Keratinocyte (primary cell): Measurements from ENCODE around the gene ZC3H18. TPM values are rescaled to one million over a fixed set of nuclear protein-coding genes. Genes with fewer than 3 reads are reported as not detected.

Experiments
- DNase-seq: peaks from one replicate; pipeline ENCODE4 v3.0.0-alpha.2; 2011; ENCODE audit warnings: low read depth, missing footprints, low spot score
- FAIRE-seq: peaks from 2 replicates; lab custom pipeline; 2011; peaks lifted over from hg19 to GRCh38; lab: Jason Lieb, UNC
- H2AFZ ChIP-seq: 2 replicates; pipeline ENCODE4 v1.6.0; 2012; ENCODE audit warnings: low read length, control low read depth, inconsistent platforms; ENCODE audit not compliant: control insufficient read depth
- H3K27ac ChIP-seq: 2 replicates; pipeline ENCODE4 v1.5.1; 2011; ENCODE audit warnings: low read length; ENCODE audit not compliant: control insufficient read depth, insufficient read depth
- H3K27me3 ChIP-seq: 3 replicates; pipeline ENCODE4 v1.6.0; 2011; ENCODE audit warnings: low read length; ENCODE audit not compliant: control insufficient read depth, insufficient read depth; ENCODE audit errors: extremely low read depth
- H3K36me3 ChIP-seq, 2 experiments: 2 replicates in 1 of 2; 3 replicates in 1 of 2; pipeline ENCODE4 v1.5.1; 2011; ENCODE audit warnings: low read length in 2 of 2, mild to moderate bottlenecking in 1 of 2; ENCODE audit not compliant: control insufficient read depth in 2 of 2, insufficient read depth in 2 of 2; ENCODE audit errors: extremely low read depth in 1 of 2
- H3K4me1 ChIP-seq: 3 replicates; pipeline ENCODE4 v1.5.1; 2011; ENCODE audit warnings: low read length; ENCODE audit not compliant: control insufficient read depth, insufficient read depth; ENCODE audit errors: extremely low read depth
- H3K4me2 ChIP-seq: 3 replicates; pipeline ENCODE4 v1.6.0; 2011; ENCODE audit warnings: low read depth, low read length; ENCODE audit not compliant: control insufficient read depth, insufficient read depth; ENCODE audit errors: extremely low read depth
- H3K4me3 ChIP-seq, 3 experiments: fragments of 200-600 bp in 1 of 3; sonication (generic) in 1 of 3; 2 replicates in 2 of 3; 3 replicates in 1 of 3; pipeline ENCODE4 v1.5.1; 2011 to 2016; ENCODE audit warnings: low read length in 3 of 3, mild to moderate bottlenecking in 3 of 3, control low read depth in 2 of 3, inconsistent platforms in 1 of 3, low read depth in 1 of 3, mixed read lengths in 1 of 3, mixed run types in 1 of 3, moderate library complexity in 1 of 3; ENCODE audit not compliant: control insufficient read depth in 2 of 3, insufficient read depth in 2 of 3; ENCODE audit errors: extremely low read depth in 1 of 3
- H3K79me2 ChIP-seq: 2 replicates; pipeline ENCODE4 v1.6.0; 2012; ENCODE audit warnings: low read length; ENCODE audit not compliant: control insufficient read depth, insufficient read depth
- H3K9ac ChIP-seq: 3 replicates; pipeline ENCODE4 v1.6.0; 2011; ENCODE audit warnings: low read length; ENCODE audit not compliant: control insufficient read depth, insufficient read depth; ENCODE audit errors: extremely low read depth
- H3K9me1 ChIP-seq: 3 replicates; pipeline ENCODE4 v1.6.0; 2011; ENCODE audit warnings: low read length; ENCODE audit not compliant: control insufficient read depth, insufficient read depth; ENCODE audit errors: extremely low read depth
- H3K9me3 ChIP-seq: 2 replicates; pipeline ENCODE4 v1.5.1; 2012; ENCODE audit warnings: low read depth, low read length; ENCODE audit not compliant: control insufficient read depth
- H4K20me1 ChIP-seq: 3 replicates; pipeline ENCODE4 v1.6.0; 2011; ENCODE audit warnings: low read length; ENCODE audit not compliant: control insufficient read depth, insufficient read depth; ENCODE audit errors: extremely low read depth
- EZH2 ChIP-seq: IDR thresholded peaks from one replicate; pipeline ENCODE4 v1.6.1; 2012; ENCODE audit warnings: inconsistent platforms, mild to moderate bottlenecking, low read length, moderate library complexity
- dilution Hi-C: fragments of 300-500 bp; cut with MboI; formaldehyde crosslinking; loops from one replicate; pipeline ENCODE4 v1.7.0; 2020; ENCODE audit warnings: low sequenced_read_pairs; ENCODE audit not compliant: extremely low pct_ligation_motif_present
- polyA plus RNA-seq, 5 experiments: library from polyadenylated mRNA; depleted of rRNA in 3 of 5; stranded (reverse) in 3 of 5; stranded (forward) in 1 of 5; unstranded in 1 of 5; fragments of >200 nt; gene quantifications; 1 replicate in 1 of 5; 2 replicates in 3 of 5; 3 replicates in 1 of 5; pipeline versions ENCODE4 v1.2.1 to v1.2.3, GENCODE V29; 2011 to 2012; ENCODE audit warnings: missing spikeins in 2 of 5, low read depth in 1 of 5, low replicate concordance in 1 of 5
- TF ChIP-seq, protein P1 (sequence below), 3 experiments: IDR thresholded peaks in 1 of 3; conservative IDR thresholded peaks in 1 of 3; optimal IDR thresholded peaks in 1 of 3; 2 replicates in 2 of 3; 3 replicates in 1 of 3; pipeline versions ENCODE3 to v1.5.1; 2011; ENCODE audit warnings: low read length in 3 of 3, mild to moderate bottlenecking in 3 of 3, moderate library complexity in 2 of 3, control low read depth in 1 of 3, inconsistent platforms in 1 of 3; ENCODE audit not compliant: insufficient read depth in 2 of 3; ENCODE audit errors: extremely low read depth in 1 of 3

The ZC3H18 gene
- polyA plus RNA-seq, 1 donor (not counting 4 experiments of a cell fraction or from before 2014, with no cell fraction given), result 7.5 TPM

DNA sequence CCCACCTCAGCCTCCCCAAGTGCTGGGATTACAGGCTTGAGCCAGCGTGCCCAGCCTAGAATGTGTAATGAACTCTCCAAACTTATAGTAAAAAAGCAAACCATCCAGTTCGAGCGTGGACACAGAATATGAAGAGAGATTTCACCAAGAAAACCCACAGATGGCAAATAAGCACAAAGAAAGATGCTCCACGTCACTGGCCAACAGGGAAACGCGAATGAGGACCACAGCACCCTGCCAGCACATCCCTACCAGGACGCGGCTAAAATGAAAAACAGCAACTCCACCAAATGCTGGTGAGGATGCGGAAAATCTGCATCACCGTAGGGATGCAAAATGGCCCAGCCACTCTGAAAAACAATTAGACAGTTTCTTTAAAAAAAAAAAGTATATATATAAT lies 91.3 kb downstream of the ZC3H18 start:
- Histone ChIP-seq H3K4me2 (peak overlapping the region; percentile 81), H3K9me1 (no peaks in the 10 kb centered on the region), H3K79me2 (peaks cover 67% of the 10 kb centered on the region), H3K4me3 (peak overlapping the region; percentile 51 to 96 (median 84)), H3K9me3 (no peaks in the 10 kb centered on the region), H3K9ac (no peak overlapping the region), H3K36me3 (peaks cover 15 to 17% of the 10 kb centered on the region in 2 experiments), H3K27me3 (no peaks in the 10 kb centered on the region), H2AFZ (no peak overlapping the region), H3K27ac (no peak overlapping the region), H3K4me1 (peaks cover 19% of the 10 kb centered on the region), H4K20me1 (peaks cover 22% of the 10 kb centered on the region)
- dilution Hi-C loops, result loop anchor here (25.0 kb wide), 1 partner anchor 101 kb away; no protein-coding TSS in a partner anchor
- no peak for FAIRE-seq
- no peak for DNase-seq
- TF ChIP-seq, protein P1, sequence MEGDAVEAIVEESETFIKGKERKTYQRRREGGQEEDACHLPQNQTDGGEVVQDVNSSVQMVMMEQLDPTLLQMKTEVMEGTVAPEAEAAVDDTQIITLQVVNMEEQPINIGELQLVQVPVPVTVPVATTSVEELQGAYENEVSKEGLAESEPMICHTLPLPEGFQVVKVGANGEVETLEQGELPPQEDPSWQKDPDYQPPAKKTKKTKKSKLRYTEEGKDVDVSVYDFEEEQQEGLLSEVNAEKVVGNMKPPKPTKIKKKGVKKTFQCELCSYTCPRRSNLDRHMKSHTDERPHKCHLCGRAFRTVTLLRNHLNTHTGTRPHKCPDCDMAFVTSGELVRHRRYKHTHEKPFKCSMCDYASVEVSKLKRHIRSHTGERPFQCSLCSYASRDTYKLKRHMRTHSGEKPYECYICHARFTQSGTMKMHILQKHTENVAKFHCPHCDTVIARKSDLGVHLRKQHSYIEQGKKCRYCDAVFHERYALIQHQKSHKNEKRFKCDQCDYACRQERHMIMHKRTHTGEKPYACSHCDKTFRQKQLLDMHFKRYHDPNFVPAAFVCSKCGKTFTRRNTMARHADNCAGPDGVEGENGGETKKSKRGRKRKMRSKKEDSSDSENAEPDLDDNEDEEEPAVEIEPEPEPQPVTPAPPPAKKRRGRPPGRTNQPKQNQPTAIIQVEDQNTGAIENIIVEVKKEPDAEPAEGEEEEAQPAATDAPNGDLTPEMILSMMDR (optimal IDR thresholded peaks at IDR 0.05 in 1 of 3, IDR thresholded peaks at IDR 0.05 in 1 of 3, conservative IDR thresholded peaks at IDR 0.05 in 1 of 3; ENCODE audit: extremely low read depth in 1 of 3, insufficient read depth in 2 of 3, low read length in 3 of 3), result no peak
- TF ChIP-seq EZH2, result no peak

DNA sequence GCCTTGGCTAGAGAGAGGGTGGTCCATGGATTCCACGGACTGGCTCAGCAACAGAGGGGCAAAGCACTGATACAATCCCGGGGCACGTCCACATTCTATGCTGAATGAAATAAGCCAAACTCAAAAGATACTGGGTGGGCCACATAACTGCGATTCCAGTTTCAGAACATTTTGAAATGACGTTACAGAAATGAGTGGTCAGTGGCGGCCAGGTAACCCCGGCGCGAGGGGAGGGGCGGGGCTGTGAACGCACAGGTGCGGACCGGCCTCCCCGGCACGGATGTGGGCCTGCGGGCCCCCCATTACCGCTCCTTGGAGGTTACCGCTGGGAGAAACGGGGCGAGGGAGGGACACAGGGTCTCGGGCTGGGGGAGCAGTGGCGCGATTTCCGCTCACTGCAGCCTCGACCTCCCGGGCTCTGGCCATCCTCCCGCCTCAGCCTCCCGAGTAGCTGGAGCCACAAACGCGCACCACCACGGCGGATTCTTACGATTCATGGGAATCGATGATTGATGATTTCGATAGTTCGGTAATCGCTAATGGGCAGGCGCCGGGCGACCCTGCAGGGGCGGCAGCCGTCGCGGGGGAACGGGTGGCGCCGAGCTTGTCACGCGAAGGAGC lies 92.1 kb downstream of the ZC3H18 start:
- dilution Hi-C loops, result loop anchor here (25.0 kb wide), 1 partner anchor 100 kb away; no protein-coding TSS in a partner anchor
- Histone ChIP-seq H3K9me1 (no peaks in the 10 kb centered on the region), H3K36me3 (peaks cover 6 to 16% of the 10 kb centered on the region in 2 experiments), H3K27ac (peak overlapping the region; percentile 82), H3K4me1 (peaks cover 19% of the 10 kb centered on the region), H3K79me2 (peaks cover 62% of the 10 kb centered on the region), H3K4me3 (peak overlapping the region; percentile 76 to 96 (median 84)), H4K20me1 (peaks cover 15% of the 10 kb centered on the region), H3K9ac (peak overlapping the region; percentile 84), H3K9me3 (no peaks in the 10 kb centered on the region), H2AFZ (peak overlapping the region; percentile 63), H3K4me2 (peak overlapping the region; percentile 81), H3K27me3 (no peaks in the 10 kb centered on the region)
- TF ChIP-seq, protein P1 (optimal IDR thresholded peaks at IDR 0.05 in 1 of 3, IDR thresholded peaks at IDR 0.05 in 1 of 3, conservative IDR thresholded peaks at IDR 0.05 in 1 of 3; ENCODE audit: extremely low read depth in 1 of 3, insufficient read depth in 2 of 3, low read length in 3 of 3), result no peak
- TF ChIP-seq EZH2, result no peak
- FAIRE-seq, result no peak
- DNase-seq, result no peak
